GM18508 (cell line): ENCODE data around the gene SLC19A1.

Source experiments
- ATAC-seq: cut with Tn5 transposase; IDR thresholded peaks from one replicate; pipeline ENCODE4 v1.9.1; 2021; ENCODE audit warnings: moderate number of reproducible peaks; ENCODE audit not compliant: insufficient read depth, unreplicated experiment

SLC19A1 gene

GRCh38 chr21:45448810-45449657 is 93.2 kb downstream of the SLC19A1 start:
- ATAC-seq: no peak

GRCh38 chr21:45448283-45448809 is 93.9 kb downstream of the SLC19A1 start:
- no peak for ATAC-seq
